Loucy (cell line): ENCODE data around the gene FOXC2.

ENCODE experiments used
- H2AFZ ChIP-seq: fragments of 200-600 bp; sonication (generic); 2 replicates; pipeline ENCODE4 v1.6.0; 2016; ENCODE audit warnings: antibody characterized with exemption, mild to moderate bottlenecking, low read length, moderate library complexity
- H3F3A ChIP-seq: fragments of 200-600 bp; 2 replicates; pipeline ENCODE4 v1.6.0; 2016; ENCODE audit warnings: antibody characterized with exemption, low read depth, mild to moderate bottlenecking
- H3K27me3 ChIP-seq: fragments of 200-600 bp; sonication (generic); 2 replicates; pipeline ENCODE4 v1.6.1; 2014; ENCODE audit warnings: low read length, mild to moderate bottlenecking; ENCODE audit not compliant: insufficient read depth, poor library complexity, severe bottlenecking
- H3K36me3 ChIP-seq: fragments of 200-600 bp; sonication (generic); 2 replicates; pipeline ENCODE4 v1.6.1; 2016; ENCODE audit warnings: low read length; ENCODE audit not compliant: insufficient read depth
- H3K4me1 ChIP-seq: fragments of 200-600 bp; sonication (generic); 2 replicates; pipeline ENCODE4 v1.5.1; 2014; ENCODE audit warnings: low read length, mild to moderate bottlenecking; ENCODE audit not compliant: insufficient read depth, poor library complexity, severe bottlenecking
- H3K4me2 ChIP-seq: fragments of 200-600 bp; sonication (generic); 2 replicates; pipeline ENCODE4 v1.6.0; 2014; ENCODE audit warnings: antibody characterized with exemption, low read length, low read depth, mild to moderate bottlenecking; ENCODE audit not compliant: poor library complexity, severe bottlenecking
- H3K4me3 ChIP-seq: fragments of 200-600 bp; sonication (generic); 2 replicates; pipeline ENCODE4 v1.5.1; 2014; ENCODE audit warnings: low read length, mild to moderate bottlenecking, mixed read lengths; ENCODE audit not compliant: poor library complexity, severe bottlenecking
- H3K79me2 ChIP-seq: fragments of 200-600 bp; sonication (generic); 2 replicates; pipeline ENCODE4 v1.6.1; 2014; ENCODE audit warnings: low read length; ENCODE audit not compliant: insufficient read depth
- H3K9ac ChIP-seq: fragments of 200-600 bp; sonication (generic); 2 replicates; pipeline ENCODE4 v1.6.0; 2014; ENCODE audit warnings: mild to moderate bottlenecking, low read depth, low read length, moderate library complexity; ENCODE audit not compliant: poor library complexity, severe bottlenecking
- H3K9me2 ChIP-seq: fragments of 200-600 bp; sonication (generic); replicated peaks from 2 replicates; pipeline ENCODE4 v1.6.1; 2016; ENCODE audit warnings: low read depth, low read length, mixed read lengths
- H3K9me3 ChIP-seq: fragments of 200-600 bp; sonication (generic); 2 replicates; pipeline ENCODE4 v1.6.1; 2014; ENCODE audit warnings: mild to moderate bottlenecking, antibody characterized with exemption, low read length, low read depth; ENCODE audit not compliant: insufficient read depth
- H4K20me1 ChIP-seq: fragments of 200-600 bp; sonication (generic); 2 replicates; pipeline ENCODE4 v1.6.0; 2014; ENCODE audit warnings: antibody characterized with exemption, low read length, mild to moderate bottlenecking; ENCODE audit not compliant: insufficient read depth, poor library complexity, severe bottlenecking
- CTCF ChIP-seq: fragments of 200-600 bp; sonication (generic); conservative IDR thresholded peaks from 2 replicates; pipeline ENCODE4 v1.5.1; 2014; ENCODE audit warnings: mild to moderate bottlenecking, antibody characterized with exemption, low read length
- EZH2phosphoT487 ChIP-seq: fragments of 200-600 bp; IDR thresholded peaks from 2 replicates; pipeline ENCODE4 v1.6.1; 2018; ENCODE audit warnings: antibody characterized with exemption, mild to moderate bottlenecking, moderate library complexity, borderline replicate concordance

FOXC2 gene

DNA sequence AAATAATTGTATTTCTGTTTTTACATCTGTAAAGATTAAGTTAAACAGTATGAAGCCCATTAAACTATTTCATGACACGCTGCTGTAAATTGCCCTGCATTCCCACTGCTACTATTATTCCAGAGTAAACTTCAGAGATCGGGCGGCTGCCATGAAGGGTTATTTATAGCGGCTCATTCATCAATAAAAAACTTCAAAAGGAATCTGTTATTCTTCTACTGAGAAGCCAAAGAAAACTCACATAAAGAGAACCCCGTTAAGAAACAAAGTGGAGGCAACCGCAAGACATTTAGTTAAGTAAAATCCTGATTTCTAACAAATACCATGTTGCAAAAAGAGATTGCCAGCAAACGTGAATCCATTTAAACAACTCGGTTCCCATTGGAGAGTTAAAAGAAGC is 28.1 kb downstream of the FOXC2 start:
- H3K36me3 ChIP-seq = no peaks in the 10 kb centered on the region
- H2AFZ ChIP-seq = no peak overlapping the region
- H3K9me3 ChIP-seq = no peaks in the 10 kb centered on the region
- TF ChIP-seq CTCF (no peak), EZH2phosphoT487 (no peak)
- no peaks in the 10 kb centered on the region for H3K9me2 ChIP-seq
- H3F3A ChIP-seq = no peaks in the 10 kb centered on the region
- no peak overlapping the region for H3K4me2 ChIP-seq
- no peak overlapping the region for H3K4me3 ChIP-seq
- no peak overlapping the region for H3K9ac ChIP-seq
- peaks cover 27% of the 10 kb centered on the region for H3K4me1 ChIP-seq
- H3K27me3 ChIP-seq = no peaks in the 10 kb centered on the region
- no peaks in the 10 kb centered on the region for H3K79me2 ChIP-seq
- H4K20me1 ChIP-seq = no peaks in the 10 kb centered on the region

DNA sequence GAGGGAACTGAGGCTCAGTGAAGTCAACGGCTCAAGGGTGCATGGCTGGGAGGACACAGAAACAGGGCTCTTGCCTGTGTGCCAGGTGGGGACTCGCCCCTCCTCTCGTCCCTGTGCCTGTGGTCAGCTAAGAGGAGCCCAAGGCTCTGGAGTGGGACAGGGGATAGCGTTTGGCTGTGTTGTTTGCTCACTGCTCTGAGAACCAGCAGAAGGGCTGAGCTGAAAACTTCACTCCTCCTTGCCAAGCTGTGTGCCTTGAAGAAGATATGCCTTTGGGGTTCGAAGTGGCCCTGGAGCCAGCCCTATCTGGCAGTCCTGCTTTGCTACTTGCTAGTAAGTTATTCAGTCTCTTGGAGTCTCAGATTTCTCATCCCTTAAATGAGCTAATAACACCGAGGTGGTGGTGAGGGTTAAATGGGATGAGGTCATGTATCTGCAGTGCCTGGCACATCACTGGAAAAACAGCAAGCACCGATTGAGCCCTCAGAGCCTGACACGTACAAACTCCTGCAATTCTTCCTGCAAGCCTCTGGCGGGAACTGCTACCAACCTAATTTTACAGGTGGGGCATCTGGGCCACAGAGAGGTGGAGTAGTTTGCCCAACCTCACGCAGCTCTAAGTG is 29.5 kb downstream of the FOXC2 start:
- Histone ChIP-seq H3K9me2 (no peaks in the 10 kb centered on the region), H4K20me1 (no peaks in the 10 kb centered on the region), H3K79me2 (no peaks in the 10 kb centered on the region), H3K27me3 (no peaks in the 10 kb centered on the region), H3K4me2 (no peak overlapping the region), H3K9ac (no peak overlapping the region), H3K4me3 (no peak overlapping the region), H3K4me1 (peaks cover 27% of the 10 kb centered on the region), H3K9me3 (no peaks in the 10 kb centered on the region), H3K36me3 (no peaks in the 10 kb centered on the region), H3F3A (no peaks in the 10 kb centered on the region), H2AFZ (no peak overlapping the region)
- TF ChIP-seq EZH2phosphoT487 (no peak), CTCF (no peak)

DNA sequence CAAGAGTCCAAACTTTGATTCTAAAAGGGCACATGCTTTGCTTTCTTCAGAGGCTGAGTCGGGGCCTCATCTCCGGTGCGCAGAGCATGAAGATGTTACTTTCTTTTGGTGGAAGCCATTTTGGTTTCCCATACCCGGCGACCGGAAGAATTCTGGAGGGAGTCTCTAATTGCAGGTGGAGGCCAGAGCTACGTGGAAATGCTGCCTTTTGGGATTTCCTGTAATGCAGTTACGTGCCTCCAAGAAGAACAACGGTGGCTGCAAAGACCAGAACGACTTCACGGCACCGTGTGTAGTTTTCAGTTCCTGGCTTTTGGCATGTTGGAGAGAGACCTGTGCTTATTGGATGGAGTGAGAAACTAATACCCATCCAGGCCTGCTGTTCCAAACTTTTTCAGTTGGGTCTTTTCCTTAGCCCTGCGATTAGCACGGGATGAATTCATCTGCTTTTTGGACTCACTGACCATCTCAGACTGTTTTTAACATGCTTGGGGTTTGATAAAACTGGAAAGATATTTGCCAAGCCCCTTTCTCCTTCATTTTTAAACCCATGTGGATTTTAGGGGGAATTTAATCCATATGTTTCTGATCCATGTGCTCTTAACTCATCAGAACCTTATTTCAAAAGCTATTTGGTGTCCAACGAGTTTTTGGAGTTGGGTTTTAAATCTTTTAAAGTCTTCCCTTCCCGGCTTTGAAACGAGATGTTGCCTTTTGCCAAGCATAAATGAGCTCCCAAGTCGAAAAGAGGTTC is 30.7 kb downstream of the FOXC2 start:
- no peak overlapping the region for H2AFZ ChIP-seq
- no peak overlapping the region for H3K9ac ChIP-seq
- no peaks in the 10 kb centered on the region for H3F3A ChIP-seq
- H3K4me2 ChIP-seq = no peak overlapping the region
- H3K27me3 ChIP-seq = no peaks in the 10 kb centered on the region
- no peak for TF ChIP-seq EZH2phosphoT487
- TF ChIP-seq CTCF = no peak
- H3K79me2 ChIP-seq = no peaks in the 10 kb centered on the region
- H3K9me3 ChIP-seq = no peaks in the 10 kb centered on the region
- no peaks in the 10 kb centered on the region for H4K20me1 ChIP-seq
- H3K9me2 ChIP-seq = no peaks in the 10 kb centered on the region
- H3K36me3 ChIP-seq = no peaks in the 10 kb centered on the region
- H3K4me1 ChIP-seq = peaks cover 26% of the 10 kb centered on the region
- H3K4me3 ChIP-seq = no peak overlapping the region
